Sigmoid colon (tissue), 7 donors: ENCODE results near the gene RAB3A. TPM values are rescaled to one million over a fixed set of nuclear protein-coding genes. Genes with fewer than 3 reads are reported as not detected.

ENCODE experiments used
- DNase-seq: peaks from one replicate; pipeline ENCODE4 v3.0.0-alpha.2; 2019
- H3K27ac ChIP-seq, 4 donors: fragments of 200-600 bp; sonication (generic); one replicate each; pipeline ENCODE4 v1.5.1; 2016 to 2019; ENCODE audit warnings: mild to moderate bottlenecking in 1 of 4
- H3K27me3 ChIP-seq, 3 donors: fragments of 200-600 bp; sonication (generic); one replicate each; pipeline ENCODE4 v1.5.1; 2019; ENCODE audit warnings: mild to moderate bottlenecking in 1 of 3
- H3K36me3 ChIP-seq, 4 donors: fragments of 200-600 bp; sonication (generic); one replicate each; pipeline ENCODE4 v1.5.1; 2016 to 2019
- H3K4me1 ChIP-seq, 4 donors: fragments of 200-600 bp; sonication (generic); one replicate each; pipeline ENCODE4 v1.5.1; 2017 to 2019
- H3K4me3 ChIP-seq, 4 donors: fragments of 200-600 bp; sonication (generic); one replicate each; pipeline ENCODE4 v1.5.1; 2017 to 2019; ENCODE audit warnings: mild to moderate bottlenecking in 2 of 4, moderate library complexity in 1 of 4
- H3K9me3 ChIP-seq, 4 donors: fragments of 200-600 bp in 3 of 4; sonication (generic) in 3 of 4; one replicate each; pipeline versions ENCODE4 v1.5.1 to v1.6.1; 2013 to 2019
- EP300 ChIP-seq, 4 donors: sonication (generic); formaldehyde crosslinking; IDR thresholded peaks; one replicate each; pipeline ENCODE4 v1.6.1; 2017; ENCODE audit warnings: antibody characterized with exemption in 4 of 4
- POLR2A ChIP-seq, 2 donors: fragments of 450-650 bp; IDR thresholded peaks; one replicate each; pipeline ENCODE4 v1.6.1; 2016; ENCODE audit warnings: antibody characterized with exemption in 2 of 2, mild to moderate bottlenecking in 2 of 2, moderate library complexity in 2 of 2
- POLR2AphosphoS5 ChIP-seq, 4 donors: sonication (generic); formaldehyde crosslinking; IDR thresholded peaks; one replicate each; pipeline ENCODE4 v1.6.1; 2017; ENCODE audit warnings: antibody characterized with exemption in 4 of 4
- WGBS, 2 donors: extraction: QIAGEN DNeasy Blood & Tissue Kit; methylation state at CpG; one replicate each; pipeline ENCODE4 v1.1.7; 2013; 5-methylcytosine and 5-hydroxymethylcytosine counted together
- intact Hi-C: fragments of 100-400 bp; cut with DNase I; formaldehyde crosslinking; loops from one replicate; pipeline ENCODE4 v1.15.1; 2023
- polyA plus RNA-seq, 3 donors: library from polyadenylated mRNA; stranded (reverse); fragments of 200-250 nt; gene quantifications; one replicate each; pipeline ENCODE4 v1.2.3, GENCODE V29; 2013
- total RNA-seq, 4 donors: library from RNA; depleted of rRNA; stranded (reverse); fragments of >200 nt; gene quantifications; one replicate each; pipeline ENCODE4 v1.1.0, GENCODE V29; 2016
- TF ChIP-seq, protein P1 (sequence below), 4 experiments: fragments of 450-650 bp in 3 of 4; fragments of 200-600 bp in 1 of 4; IDR thresholded peaks; one replicate each; pipeline ENCODE4 v1.5.1; 2016 to 2019; ENCODE audit warnings: antibody characterized with exemption in 4 of 4, mild to moderate bottlenecking in 3 of 4, moderate library complexity in 2 of 4
- donor health status: healthy with polysubstance abuse.
- donor health status: Bipolar disorder and iron deficiency.
- donor health status: healthy.

The RAB3A gene
- total and polyA plus RNA-seq, 7 donors = 0.66 to 4.8 (median 2.2) TPM

DNA sequence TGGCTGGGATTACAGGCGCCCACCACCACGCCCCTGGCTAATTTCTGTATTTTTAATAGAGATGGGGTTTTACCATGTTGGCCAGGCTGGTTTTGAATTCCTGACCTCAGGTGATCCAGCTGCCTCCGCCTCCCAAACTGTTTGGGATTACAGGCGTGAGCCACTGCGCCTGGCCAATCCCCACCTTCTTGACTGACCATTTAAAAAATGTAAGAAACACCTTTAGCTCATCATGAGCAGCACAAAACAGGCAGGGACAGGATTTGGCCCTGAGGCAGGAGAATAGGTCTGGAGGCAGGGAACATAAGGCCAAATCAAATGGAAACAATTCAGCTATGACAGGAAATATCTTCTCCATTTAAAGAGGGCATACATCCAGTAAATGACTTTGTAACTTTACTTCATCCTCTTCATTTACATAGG is 12.2 kb downstream of the RAB3A start:
- no peaks in the 10 kb centered on the region for H3K27me3 ChIP-seq
- peak overlapping the region; percentile 93 to 99 (median 96) for H3K27ac ChIP-seq
- intact Hi-C loops = loop anchor here (5.0 kb wide), 1 partner anchor 39 kb away; the partner anchor contains the start of gene PIK3R2
- peaks cover 0 to 31% (median 24%) of the 10 kb centered on the region in 4 donors for H3K4me1 ChIP-seq
- TF ChIP-seq POLR2AphosphoS5 (IDR thresholded peaks at IDR 0.05) (no peak), POLR2A (IDR thresholded peaks at IDR 0.05) (no peak), EP300 (IDR thresholded peaks at IDR 0.05) (no peak)
- TF ChIP-seq, protein P1, sequence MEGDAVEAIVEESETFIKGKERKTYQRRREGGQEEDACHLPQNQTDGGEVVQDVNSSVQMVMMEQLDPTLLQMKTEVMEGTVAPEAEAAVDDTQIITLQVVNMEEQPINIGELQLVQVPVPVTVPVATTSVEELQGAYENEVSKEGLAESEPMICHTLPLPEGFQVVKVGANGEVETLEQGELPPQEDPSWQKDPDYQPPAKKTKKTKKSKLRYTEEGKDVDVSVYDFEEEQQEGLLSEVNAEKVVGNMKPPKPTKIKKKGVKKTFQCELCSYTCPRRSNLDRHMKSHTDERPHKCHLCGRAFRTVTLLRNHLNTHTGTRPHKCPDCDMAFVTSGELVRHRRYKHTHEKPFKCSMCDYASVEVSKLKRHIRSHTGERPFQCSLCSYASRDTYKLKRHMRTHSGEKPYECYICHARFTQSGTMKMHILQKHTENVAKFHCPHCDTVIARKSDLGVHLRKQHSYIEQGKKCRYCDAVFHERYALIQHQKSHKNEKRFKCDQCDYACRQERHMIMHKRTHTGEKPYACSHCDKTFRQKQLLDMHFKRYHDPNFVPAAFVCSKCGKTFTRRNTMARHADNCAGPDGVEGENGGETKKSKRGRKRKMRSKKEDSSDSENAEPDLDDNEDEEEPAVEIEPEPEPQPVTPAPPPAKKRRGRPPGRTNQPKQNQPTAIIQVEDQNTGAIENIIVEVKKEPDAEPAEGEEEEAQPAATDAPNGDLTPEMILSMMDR (IDR thresholded peaks at IDR 0.05) = no peak
- 44 to 71% methylated on average over 5 of the region's 5 CpGs for WGBS, 2 donors
- peaks cover 0 to 11% (median 0%) of the 10 kb centered on the region in 4 donors for H3K36me3 ChIP-seq
- no peaks in the 10 kb centered on the region for H3K9me3 ChIP-seq
- DNase-seq = no peak
- peak overlapping the region in 3 of 4 donors; percentile 55 to 91 (median 70) for H3K4me3 ChIP-seq

DNA sequence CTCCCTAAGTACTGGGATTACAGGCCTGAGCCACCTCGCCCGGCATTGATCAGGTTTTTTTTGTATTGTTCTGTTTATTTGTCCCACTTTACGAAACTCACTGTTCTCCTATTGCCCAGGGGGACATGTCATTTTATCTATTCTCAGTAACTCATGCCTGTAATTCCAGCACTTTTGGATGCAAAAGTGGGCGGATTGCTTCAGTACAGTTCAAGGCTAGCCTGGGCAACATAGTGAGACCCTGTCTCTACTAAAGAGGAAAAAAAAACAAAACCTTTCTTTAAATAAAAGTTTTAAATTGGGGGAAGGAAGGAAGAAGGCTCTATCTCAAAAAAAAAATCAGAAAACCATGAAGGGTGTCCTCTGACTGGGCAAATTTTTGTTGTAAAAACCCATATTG is 13.6 kb downstream of the RAB3A start:
- no peak for TF ChIP-seq EP300 (IDR thresholded peaks at IDR 0.05)
- TF ChIP-seq POLR2A (IDR thresholded peaks at IDR 0.05) = no peak
- no peak overlapping the region for H3K27ac ChIP-seq
- H3K36me3 ChIP-seq = no peaks in the 10 kb centered on the region
- DNase-seq = no peak
- no peaks in the 10 kb centered on the region for H3K9me3 ChIP-seq
- H3K4me1 ChIP-seq = peaks cover 0 to 31% (median 23%) of the 10 kb centered on the region in 4 donors
- WGBS, 2 donors = 92 to 93% methylated on average over 4 of the region's 4 CpGs
- H3K4me3 ChIP-seq = no peak overlapping the region
- intact Hi-C loops = loop anchor here (5.0 kb wide), 1 partner anchor 38 kb away; the partner anchor contains the start of gene PIK3R2
- no peaks in the 10 kb centered on the region for H3K27me3 ChIP-seq

DNA sequence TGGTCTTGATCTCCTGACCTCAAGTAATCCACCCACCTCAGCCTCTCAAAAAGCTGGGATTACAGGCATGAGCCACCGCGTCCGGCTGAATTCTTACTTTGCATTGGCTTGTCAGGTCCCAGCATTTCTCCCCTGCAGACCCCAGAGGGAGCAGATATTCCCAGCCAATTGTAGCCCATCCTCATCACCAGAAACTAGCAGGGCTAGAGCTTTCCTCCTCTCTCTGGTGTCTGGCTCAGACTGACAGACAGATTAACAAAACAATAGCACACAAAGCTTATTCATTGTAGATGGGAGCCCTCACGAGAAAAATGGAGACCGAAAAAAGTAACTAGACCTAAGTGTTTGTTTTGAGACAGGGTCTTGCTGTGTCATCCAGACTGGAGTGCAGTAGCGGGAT is 18.3 kb downstream of the RAB3A start:
- no peaks in the 10 kb centered on the region for H3K9me3 ChIP-seq
- H3K27ac ChIP-seq = no peak overlapping the region
- intact Hi-C loops = no loop called here
- no peaks in the 10 kb centered on the region for H3K4me1 ChIP-seq
- H3K4me3 ChIP-seq = no peak overlapping the region
- WGBS, 2 donors = 82 to 89% methylated on average over 6 of the region's 6 CpGs
- no peaks in the 10 kb centered on the region for H3K36me3 ChIP-seq
- TF ChIP-seq, protein P1 (IDR thresholded peaks at IDR 0.05) = no peak
- no peak for TF ChIP-seq POLR2A (IDR thresholded peaks at IDR 0.05)
- no peak for DNase-seq
- H3K27me3 ChIP-seq = no peaks in the 10 kb centered on the region

DNA sequence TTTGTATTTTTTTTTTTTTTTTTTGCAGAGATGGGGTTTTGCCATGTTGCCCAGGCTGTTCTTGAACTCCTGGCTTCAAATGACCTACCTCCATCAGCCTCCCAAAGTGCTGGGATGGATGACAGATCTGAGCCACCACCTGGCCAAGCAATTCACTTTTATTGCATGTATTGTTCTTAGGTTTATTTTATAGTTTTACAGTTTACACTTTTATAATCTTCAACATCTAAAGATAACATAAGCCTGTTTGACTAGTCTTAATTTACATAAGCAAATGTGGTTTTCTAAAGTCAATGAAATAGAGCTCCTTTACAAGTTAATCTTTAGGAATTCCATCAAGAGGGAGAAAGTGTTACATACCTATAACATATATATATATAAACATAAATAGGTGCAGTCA is 20.3 kb downstream of the RAB3A start:
- H3K27ac ChIP-seq = no peak overlapping the region
- H3K27me3 ChIP-seq = no peaks in the 10 kb centered on the region
- no peak for DNase-seq
- H3K4me1 ChIP-seq = no peaks in the 10 kb centered on the region
- intact Hi-C loops = no loop called here
- H3K36me3 ChIP-seq = no peaks in the 10 kb centered on the region
- H3K4me3 ChIP-seq = no peak overlapping the region
- H3K9me3 ChIP-seq = no peaks in the 10 kb centered on the region
- TF ChIP-seq POLR2A (IDR thresholded peaks at IDR 0.05) (no peak), EP300 (IDR thresholded peaks at IDR 0.05) (no peak), POLR2AphosphoS5 (IDR thresholded peaks at IDR 0.05) (no peak)
- TF ChIP-seq, protein P1 (IDR thresholded peaks at IDR 0.05) = no peak

DNA sequence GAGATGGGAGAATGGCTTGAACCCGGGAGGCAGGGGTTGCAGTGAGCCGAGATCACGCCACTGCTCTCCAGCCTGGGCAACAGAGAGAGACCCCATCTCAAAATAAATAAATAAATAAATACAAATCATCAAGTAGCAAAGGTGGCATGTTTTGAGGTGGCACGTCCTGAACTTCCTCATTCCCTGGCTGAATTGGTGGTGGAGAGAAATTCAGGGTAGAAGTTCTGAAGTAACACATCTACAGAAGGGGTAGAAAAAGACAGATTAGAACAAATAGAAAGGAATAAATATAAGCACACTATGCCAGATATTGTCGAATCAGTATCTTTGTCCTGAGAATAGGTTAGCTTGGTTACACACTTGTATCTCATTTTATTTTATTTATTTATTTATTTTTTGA is 23.9 kb downstream of the RAB3A start:
- WGBS, 2 donors = 78 to 85% methylated on average over 5 of the region's 5 CpGs
- TF ChIP-seq POLR2A (IDR thresholded peaks at IDR 0.05) (no peak), POLR2AphosphoS5 (IDR thresholded peaks at IDR 0.05) (no peak), EP300 (IDR thresholded peaks at IDR 0.05) (no peak)
- TF ChIP-seq, protein P1 (IDR thresholded peaks at IDR 0.05) = no peak
- Histone ChIP-seq H3K36me3 (no peaks in the 10 kb centered on the region), H3K4me1 (peaks cover 0 to under 1% (median 0%) of the 10 kb centered on the region in 4 donors), H3K27ac (no peak overlapping the region), H3K27me3 (no peaks in the 10 kb centered on the region), H3K4me3 (no peak overlapping the region), H3K9me3 (no peaks in the 10 kb centered on the region)
- intact Hi-C loops = no loop called here
- no peak for DNase-seq
